Activated CD4-positive, alpha-beta T cell treated with anti-CD3 and anti-CD28 coated beads for 1 hour (primary cell): ENCODE measurements around the gene DENND2A.
"Not testable (repeated sequence)": the region's sequence is repeated elsewhere in the genome, so short reads cannot be mapped to it uniquely, and the experiment has no call there.

ENCODE experiments used
- DNase-seq: peaks from one replicate; pipeline ENCODE4 v3.0.0-alpha.2; 2020

Gene DENND2A

GRCh38 chr7:140645166-140645900 lies 4.7 kb upstream of the DENND2A start:
- no peak for DNase-seq

GRCh38 chr7:140644761-140645160 lies 4.1 kb upstream of the DENND2A start:
- not testable (repeated sequence) for DNase-seq

- no peak for DNase-seq
Measured at GRCh38 chr7:140643416-140643815, 2.8 kb upstream of the DENND2A start.

- DNase-seq, result no peak
Measured at GRCh38 chr7:140641524-140642195, 1.0 kb upstream of the DENND2A start.

- no peak for DNase-seq
Measured at GRCh38 chr7:140640060-140640637, 464 bp downstream of the DENND2A start.

GRCh38 chr7:140639366-140640053 lies 1.1 kb downstream of the DENND2A start:
- no peak for DNase-seq

- no peak for DNase-seq
Measured at GRCh38 chr7:140638173-140638791, 2.3 kb downstream of the DENND2A start.

- DNase-seq, result no peak
Measured at GRCh38 chr7:140637400-140637799, 3.2 kb downstream of the DENND2A start.

- DNase-seq, result no peak
Measured at GRCh38 chr7:140635816-140636215, 4.8 kb downstream of the DENND2A start.

GRCh38 chr7:140635345-140635744 lies 5.3 kb downstream of the DENND2A start:
- DNase-seq, result no peak

- DNase-seq, result no peak
Measured at GRCh38 chr7:140631602-140632001, 9.0 kb downstream of the DENND2A start.

GRCh38 chr7:140631021-140631420 lies 9.6 kb downstream of the DENND2A start:
- DNase-seq, result no peak

GRCh38 chr7:140625908-140626868 lies 14.4 kb downstream of the DENND2A start:
- DNase-seq, result no peak

GRCh38 chr7:140625192-140625558 lies 15.4 kb downstream of the DENND2A start:
- DNase-seq, result not testable (repeated sequence)

GRCh38 chr7:140624392-140625191 lies 16.0 kb downstream of the DENND2A start:
- no peak for DNase-seq

GRCh38 chr7:140623980-140624379 lies 16.6 kb downstream of the DENND2A start:
- DNase-seq, result no peak

GRCh38 chr7:140621401-140622021 lies 19.1 kb downstream of the DENND2A start:
- no peak for DNase-seq

GRCh38 chr7:140619915-140620510 lies 20.6 kb downstream of the DENND2A start:
- not testable (repeated sequence) for DNase-seq

- DNase-seq, result no peak
Measured at GRCh38 chr7:140619176-140619575, 21.4 kb downstream of the DENND2A start.

GRCh38 chr7:140618306-140618705 lies 22.3 kb downstream of the DENND2A start:
- no peak for DNase-seq
